GM20000 (cell line): Measurements from ENCODE around the gene ITGB6.
"Not testable (repeated sequence)": the region's sequence is repeated elsewhere in the genome, so short reads cannot be mapped to it uniquely, and the experiment has no call there.

Experiments used
- DNase-seq: peaks from one replicate; pipeline ENCODE4 v3.0.0; 2012; ENCODE audit warnings: low spot score
- CTCF ChIP-seq: IDR thresholded peaks from 2 replicates; pipeline ENCODE4 v1.5.1; 2012; ENCODE audit warnings: mild to moderate bottlenecking, control low read depth; ENCODE audit errors: extremely low read depth, missing control alignments

ITGB6 gene

DNA sequence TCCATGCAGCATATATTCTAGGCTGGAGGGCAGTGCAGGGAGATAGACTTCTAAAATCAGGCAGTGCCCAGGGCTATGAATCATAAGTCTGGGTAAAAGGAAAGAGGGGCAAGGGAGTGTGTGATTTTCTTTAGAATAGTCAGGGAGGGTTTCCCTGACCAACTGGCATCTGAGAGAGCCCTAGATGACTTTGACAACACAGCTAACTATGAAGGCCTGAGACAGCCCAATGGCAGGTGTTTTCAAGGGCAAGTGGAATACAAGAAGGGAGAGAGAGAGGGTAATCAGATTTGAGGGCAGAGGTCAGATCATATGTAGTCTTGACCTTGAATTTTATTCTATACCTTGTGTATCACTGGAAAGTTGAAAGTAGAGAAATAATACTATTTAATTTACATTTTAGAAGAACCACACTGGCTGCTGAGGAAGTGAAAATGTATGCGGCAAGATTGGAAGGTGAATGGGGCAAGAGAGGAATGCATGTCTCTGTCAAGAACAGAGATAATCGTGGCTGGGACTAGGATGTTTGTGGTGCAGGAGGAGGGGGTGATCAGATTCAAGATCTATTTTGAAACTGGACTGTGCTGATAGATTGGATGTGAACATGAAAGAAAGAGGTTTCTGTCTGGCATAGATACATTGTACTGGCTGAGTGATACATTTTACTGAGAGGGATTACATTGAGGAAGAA, 1.9 kb upstream of the ITGB6 start:
- DNase-seq, result no peak
- no peak for TF ChIP-seq CTCF

- no peak for TF ChIP-seq CTCF
- DNase-seq, result no peak
Measured at GRCh38 chr2:160200921-160201320, 849 bp upstream of the ITGB6 start.

GRCh38 chr2:160199053-160199452, 1.0 kb downstream of the ITGB6 start:
- DNase-seq, result no peak
- TF ChIP-seq CTCF, result no peak

DNA sequence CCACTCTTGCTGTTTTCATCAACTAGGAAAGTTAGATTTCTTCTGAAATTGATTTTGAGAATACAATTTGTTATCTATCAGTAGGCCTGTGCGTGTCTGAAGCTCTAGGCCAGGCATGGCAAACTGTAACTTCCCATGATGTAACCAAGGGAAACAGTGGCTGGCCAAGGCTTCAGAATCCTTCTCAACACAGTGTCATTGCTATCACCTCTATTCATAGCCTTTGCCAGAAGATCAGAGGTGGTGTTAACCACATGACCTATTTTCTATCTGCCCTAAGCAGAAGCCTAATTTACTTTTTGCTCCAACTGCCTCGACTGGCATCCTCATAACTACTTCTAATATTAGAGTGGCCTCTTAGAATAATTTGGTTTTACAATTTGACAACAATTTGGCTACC, 2.5 kb downstream of the ITGB6 start:
- TF ChIP-seq CTCF, result no peak
- DNase-seq, result no peak

DNA sequence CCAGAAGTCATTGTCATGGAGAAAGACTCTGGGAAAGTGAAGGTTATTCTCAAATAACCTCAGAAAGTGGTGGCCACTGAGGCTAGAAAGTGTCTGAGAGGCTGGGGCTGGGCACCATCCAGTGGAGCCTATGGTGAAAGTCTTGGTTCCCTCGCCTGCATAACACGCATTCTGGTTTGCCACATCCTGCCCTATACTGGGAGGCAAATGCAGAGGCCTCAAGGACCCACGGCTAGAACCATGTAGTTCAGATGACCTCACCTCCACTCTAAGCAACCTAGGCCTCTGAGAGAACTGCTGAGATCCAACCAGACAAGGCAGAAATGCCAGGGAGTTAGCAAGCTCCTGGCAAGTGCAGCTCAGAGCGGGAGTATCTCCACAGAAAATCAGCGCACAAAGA, 5.1 kb downstream of the ITGB6 start:
- no peak for DNase-seq
- TF ChIP-seq CTCF, result no peak

- TF ChIP-seq CTCF, result no peak
- DNase-seq, result no peak
Measured at GRCh38 chr2:160194351-160194750, 5.7 kb downstream of the ITGB6 start.

- not testable (repeated sequence) for DNase-seq
Measured at GRCh38 chr2:160181146-160181836, 18.8 kb downstream of the ITGB6 start.

GRCh38 chr2:160180690-160181089, 19.4 kb downstream of the ITGB6 start:
- DNase-seq, result not testable (repeated sequence)
